ENCODE results near the gene BSX.

Gene BSX

GRCh38 chr11:122954455-122954854 is 27.2 kb downstream of the BSX start:
- DNase-seq: no peak

DNA sequence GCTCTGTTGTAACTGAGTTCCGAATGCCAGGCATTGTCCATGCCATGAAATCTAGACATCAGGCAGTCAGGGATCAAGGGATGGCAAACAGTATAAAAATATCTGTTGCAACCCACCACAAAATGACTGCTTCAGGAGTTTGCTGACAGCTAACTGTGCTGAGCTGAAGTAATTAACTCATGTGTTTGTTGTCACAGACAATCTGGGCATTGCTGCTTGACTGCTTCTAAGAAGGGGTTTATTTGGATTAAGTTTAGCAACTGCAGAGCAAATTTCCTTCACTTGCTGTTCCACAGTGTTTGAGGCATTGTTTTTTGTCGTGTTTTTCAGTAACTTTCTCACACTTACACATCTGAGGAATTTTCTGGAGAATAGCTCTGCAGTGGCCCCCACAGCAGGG is 30.4 kb downstream of the BSX start:
- no peak for DNase-seq

GRCh38 chr11:122938557-122938956 is 43.1 kb downstream of the BSX start:
- DNase-seq: no peak

- DNase-seq: no peak
These were observed 43.7 kb downstream of the BSX start for GRCh38 chr11:122937983-122938382.

DNA sequence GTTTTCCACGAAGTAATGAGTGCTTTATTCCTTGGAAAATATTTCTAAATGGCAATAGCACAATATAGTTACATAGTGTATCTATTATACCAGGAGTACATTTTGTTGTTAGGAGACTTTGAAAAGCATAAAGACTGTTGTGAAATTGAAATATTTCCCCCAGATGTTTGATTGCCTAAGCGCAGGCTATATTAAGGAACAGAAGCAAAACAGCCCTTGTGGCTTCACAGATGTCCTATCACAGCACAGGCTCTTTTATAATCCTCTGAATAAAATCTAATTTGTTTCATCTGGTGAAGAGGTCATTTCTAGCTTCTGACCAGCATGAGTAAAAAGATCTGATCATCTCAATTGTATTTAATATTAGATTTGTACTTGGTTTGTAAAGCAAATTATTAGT is 48.2 kb downstream of the BSX start:
- DNase-seq: no peak

DNA sequence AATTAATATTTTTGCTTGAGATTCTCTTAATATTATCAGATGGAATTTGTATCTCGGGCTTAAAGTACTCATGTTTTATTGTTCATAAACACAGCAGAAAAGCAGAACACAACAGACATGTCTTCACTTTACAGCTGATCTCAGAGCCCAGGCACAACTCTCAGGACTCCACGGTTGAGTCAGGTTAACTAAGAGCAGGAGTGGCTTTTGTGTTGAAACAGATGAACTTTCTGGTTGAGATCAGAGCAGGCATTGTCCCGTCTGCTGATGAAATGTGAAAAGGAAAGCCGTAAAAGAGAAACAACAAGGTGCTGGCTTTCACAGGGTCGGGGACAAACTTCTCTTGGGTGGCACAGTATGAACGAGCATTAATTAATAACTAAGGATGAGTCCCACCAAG is 50.1 kb downstream of the BSX start:
- no peak for DNase-seq

Data from activated CD8-positive, alpha-beta memory T cell treated with anti-CD3 and anti-CD28 coated beads, Interleukin-2, amount 50 U/mL, for 4 hours (primary cell).